NT2/D1 (cell line): ENCODE measurements around the gene IQSEC1.

ENCODE experiments used
- SUZ12 ChIP-seq: IDR thresholded peaks from 2 replicates; pipeline ENCODE4 v1.6.1; 2011; ENCODE audit not compliant: insufficient read length, insufficient read depth; ENCODE audit errors: extremely low read depth
- ZNF274 ChIP-seq: IDR thresholded peaks from 2 replicates; pipeline ENCODE4 v1.6.1; 2011; ENCODE audit warnings: mild to moderate bottlenecking, low read depth, low read length

DNA sequence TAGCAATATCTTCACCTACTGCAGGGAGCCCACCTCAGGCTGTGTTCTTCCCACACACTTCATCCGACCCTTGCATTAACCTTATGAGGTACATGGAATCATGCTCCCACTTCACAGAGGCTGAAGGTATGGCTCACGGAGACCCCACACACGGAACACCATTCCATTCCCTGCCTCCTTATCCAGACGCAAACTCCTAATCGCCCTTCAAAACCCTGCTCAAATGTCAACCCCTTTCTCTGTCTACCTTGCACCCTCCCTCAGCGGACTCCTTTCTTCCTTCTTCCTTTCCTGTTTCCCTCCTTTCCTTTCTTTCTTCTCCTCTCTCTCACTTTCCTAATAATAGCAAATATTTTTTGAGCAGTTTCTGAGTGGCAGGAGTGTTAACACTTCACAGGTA lies 23.8 kb downstream of the IQSEC1 start:
- TF ChIP-seq SUZ12 (no peak), ZNF274 (no peak)
